Gastrocnemius medialis (tissue), 4 donors: ENCODE data around the gene ITPKC.

ENCODE experiments used
- POLR2A ChIP-seq, 2 donors: fragments of 450-650 bp; IDR thresholded peaks; one replicate each; pipeline ENCODE4 v1.6.1; 2017; ENCODE audit warnings: antibody characterized with exemption in 2 of 2, mild to moderate bottlenecking in 2 of 2, moderate library complexity in 2 of 2
- TF ChIP-seq, protein P1 (sequence below), 5 experiments: fragments of 450-650 bp in 3 of 5; fragments of 200-600 bp in 2 of 5; sonication (generic) in 2 of 5; IDR thresholded peaks in 4 of 5; conservative IDR thresholded peaks in 1 of 5; 1 replicate in 4 of 5; 2 replicates in 1 of 5; pipeline ENCODE4 v1.5.1; 2016 to 2019; ENCODE audit warnings: antibody characterized with exemption in 5 of 5, mild to moderate bottlenecking in 3 of 5, moderate library complexity in 3 of 5

DNA sequence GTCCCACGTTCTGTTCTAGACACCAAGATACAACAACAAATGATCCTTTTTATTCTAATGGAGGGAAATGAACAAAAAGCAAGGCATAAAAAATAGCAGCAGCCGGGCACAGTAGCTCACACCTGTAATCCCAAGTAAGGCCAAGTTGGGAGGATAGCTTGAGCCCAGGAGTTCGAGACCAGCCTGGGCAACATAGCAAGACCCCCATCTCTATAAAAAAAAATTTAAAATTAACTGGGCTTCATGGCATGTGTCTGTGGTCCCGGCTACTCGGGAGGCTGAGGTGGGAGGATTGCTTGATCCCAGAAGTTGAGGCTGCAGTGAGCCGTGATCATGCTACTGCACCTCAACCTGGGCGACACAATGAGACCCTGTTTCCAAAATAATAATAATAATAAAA, 59.5 kb downstream of the ITPKC start:
- TF ChIP-seq, protein P1, sequence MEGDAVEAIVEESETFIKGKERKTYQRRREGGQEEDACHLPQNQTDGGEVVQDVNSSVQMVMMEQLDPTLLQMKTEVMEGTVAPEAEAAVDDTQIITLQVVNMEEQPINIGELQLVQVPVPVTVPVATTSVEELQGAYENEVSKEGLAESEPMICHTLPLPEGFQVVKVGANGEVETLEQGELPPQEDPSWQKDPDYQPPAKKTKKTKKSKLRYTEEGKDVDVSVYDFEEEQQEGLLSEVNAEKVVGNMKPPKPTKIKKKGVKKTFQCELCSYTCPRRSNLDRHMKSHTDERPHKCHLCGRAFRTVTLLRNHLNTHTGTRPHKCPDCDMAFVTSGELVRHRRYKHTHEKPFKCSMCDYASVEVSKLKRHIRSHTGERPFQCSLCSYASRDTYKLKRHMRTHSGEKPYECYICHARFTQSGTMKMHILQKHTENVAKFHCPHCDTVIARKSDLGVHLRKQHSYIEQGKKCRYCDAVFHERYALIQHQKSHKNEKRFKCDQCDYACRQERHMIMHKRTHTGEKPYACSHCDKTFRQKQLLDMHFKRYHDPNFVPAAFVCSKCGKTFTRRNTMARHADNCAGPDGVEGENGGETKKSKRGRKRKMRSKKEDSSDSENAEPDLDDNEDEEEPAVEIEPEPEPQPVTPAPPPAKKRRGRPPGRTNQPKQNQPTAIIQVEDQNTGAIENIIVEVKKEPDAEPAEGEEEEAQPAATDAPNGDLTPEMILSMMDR (IDR thresholded peaks at IDR 0.05 in 4 of 5, conservative IDR thresholded peaks at IDR 0.05 in 1 of 5): no peak
- TF ChIP-seq POLR2A (IDR thresholded peaks at IDR 0.05): no peak
